Measurements from ENCODE around the gene PDCD1LG2. TPM values are rescaled to one million over a fixed set of nuclear protein-coding genes. Genes with fewer than 3 reads are reported as not detected.

The PDCD1LG2 gene
- total and polyA plus RNA-seq, 2 of the 8 experiments (the other 6 are each of a cell fraction or from before 2014, with no cell fraction given), result not detected

GRCh38 chr9:5529683-5530221, 19.4 kb downstream of the PDCD1LG2 start (continued):
- no peak for TF ChIP-seq HDAC6 (IDR thresholded peaks at IDR 0.05; ENCODE audit: low read depth, low read length)
